ENCODE data around the gene SOAT2. TPM values are rescaled to one million over a fixed set of nuclear protein-coding genes. Genes with fewer than 3 reads are reported as not detected.

The SOAT2 gene
- total and polyA plus RNA-seq, 2 donors (not counting 1 experiment from before 2014, with no cell fraction given), result under 0.01 TPM; not detected in 1

DNA sequence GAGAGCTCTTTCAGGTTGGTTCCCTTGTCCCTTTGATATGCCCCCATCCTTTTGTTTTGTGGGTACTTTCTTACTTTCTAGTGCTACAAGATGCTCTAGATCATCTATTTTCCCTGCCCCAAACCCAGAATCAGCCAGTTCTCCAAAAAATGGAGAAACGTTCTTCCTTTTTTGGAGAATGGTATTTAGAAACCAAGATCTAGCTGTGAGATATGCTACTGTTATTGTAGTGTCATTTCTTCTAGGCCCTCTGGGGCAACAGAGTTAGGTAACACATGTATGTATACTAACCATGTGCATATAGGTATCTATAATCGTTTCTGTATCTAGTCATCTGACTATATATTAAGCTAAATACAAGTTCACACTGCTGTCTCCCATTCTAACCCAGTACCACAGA, 12.7 kb upstream of the SOAT2 start:
- Histone ChIP-seq H3K9me3 (ENCODE audit: control insufficient read depth, insufficient read depth, low read depth, low read length) (no peaks in the 10 kb centered on the region), H3K4me2 (ENCODE audit: extremely low read depth, insufficient read depth, low read length) (no peak overlapping the region), H3K9ac (ENCODE audit: insufficient read depth, low read length) (no peak overlapping the region), H3K36me3 (ENCODE audit: control insufficient read depth, insufficient read depth, low read length) (no peaks in the 10 kb centered on the region), H3K4me3 (replicated peaks in 1 of 4; ENCODE audit: control extremely low read depth in 1 of 4, insufficient read depth in 1 of 4, low read depth in 3 of 4, low read length in 4 of 4) (no peak overlapping the region), H4K20me1 (ENCODE audit: control insufficient read depth, extremely low read depth, insufficient read depth, low read length) (no peaks in the 10 kb centered on the region), H3K27ac (ENCODE audit: insufficient read depth, low read length) (no peak overlapping the region), H3K27me3 (ENCODE audit: control insufficient read depth, insufficient read depth, low read length) (no peaks in the 10 kb centered on the region), H3K79me2 (ENCODE audit: control insufficient read depth, insufficient read depth, low read length) (no peaks in the 10 kb centered on the region), H3K4me1 (ENCODE audit: control insufficient read depth, extremely low read depth, insufficient read depth, low read length) (peaks cover 3% of the 10 kb centered on the region), H2AFZ (ENCODE audit: low read length) (no peak overlapping the region)
- no peak for TF ChIP-seq EZH2 (IDR thresholded peaks at IDR 0.05; ENCODE audit: low read length, missing control alignments)
- TF ChIP-seq, protein P1, sequence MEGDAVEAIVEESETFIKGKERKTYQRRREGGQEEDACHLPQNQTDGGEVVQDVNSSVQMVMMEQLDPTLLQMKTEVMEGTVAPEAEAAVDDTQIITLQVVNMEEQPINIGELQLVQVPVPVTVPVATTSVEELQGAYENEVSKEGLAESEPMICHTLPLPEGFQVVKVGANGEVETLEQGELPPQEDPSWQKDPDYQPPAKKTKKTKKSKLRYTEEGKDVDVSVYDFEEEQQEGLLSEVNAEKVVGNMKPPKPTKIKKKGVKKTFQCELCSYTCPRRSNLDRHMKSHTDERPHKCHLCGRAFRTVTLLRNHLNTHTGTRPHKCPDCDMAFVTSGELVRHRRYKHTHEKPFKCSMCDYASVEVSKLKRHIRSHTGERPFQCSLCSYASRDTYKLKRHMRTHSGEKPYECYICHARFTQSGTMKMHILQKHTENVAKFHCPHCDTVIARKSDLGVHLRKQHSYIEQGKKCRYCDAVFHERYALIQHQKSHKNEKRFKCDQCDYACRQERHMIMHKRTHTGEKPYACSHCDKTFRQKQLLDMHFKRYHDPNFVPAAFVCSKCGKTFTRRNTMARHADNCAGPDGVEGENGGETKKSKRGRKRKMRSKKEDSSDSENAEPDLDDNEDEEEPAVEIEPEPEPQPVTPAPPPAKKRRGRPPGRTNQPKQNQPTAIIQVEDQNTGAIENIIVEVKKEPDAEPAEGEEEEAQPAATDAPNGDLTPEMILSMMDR (conservative IDR thresholded peaks at IDR 0.05 in 1 of 2, IDR thresholded peaks at IDR 0.05 in 1 of 2; ENCODE audit: low read depth in 1 of 2, low read length in 2 of 2), result no peak
- DNase-seq (ENCODE audit: low read depth in 2 of 2), result no peak

DNA sequence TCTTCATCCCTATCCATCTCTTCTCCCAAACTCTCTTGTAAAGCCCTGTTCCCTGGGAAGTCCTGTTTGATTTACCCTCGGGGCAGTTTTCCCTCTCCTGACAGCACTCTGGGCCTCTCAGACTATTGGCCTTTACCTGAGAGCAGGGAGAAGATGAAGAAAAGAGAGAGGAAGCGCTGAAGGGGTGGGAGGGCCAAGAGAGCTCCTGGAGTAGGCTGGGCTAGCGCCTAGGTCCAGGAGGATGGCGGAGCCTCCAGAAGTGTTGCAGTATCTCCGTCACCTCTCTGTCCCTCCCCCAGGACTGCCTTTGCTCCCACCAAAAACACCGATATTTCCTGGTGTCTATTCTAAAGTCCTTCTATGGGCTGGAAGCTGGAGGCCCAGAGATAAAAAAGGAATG, 11.5 kb upstream of the SOAT2 start:
- Histone ChIP-seq H3K4me2 (ENCODE audit: extremely low read depth, insufficient read depth, low read length) (no peak overlapping the region), H3K4me1 (ENCODE audit: control insufficient read depth, extremely low read depth, insufficient read depth, low read length) (peaks cover 5% of the 10 kb centered on the region), H3K27me3 (ENCODE audit: control insufficient read depth, insufficient read depth, low read length) (no peaks in the 10 kb centered on the region), H3K36me3 (ENCODE audit: control insufficient read depth, insufficient read depth, low read length) (no peaks in the 10 kb centered on the region), H4K20me1 (ENCODE audit: control insufficient read depth, extremely low read depth, insufficient read depth, low read length) (no peaks in the 10 kb centered on the region), H3K79me2 (ENCODE audit: control insufficient read depth, insufficient read depth, low read length) (peaks cover under 1% of the 10 kb centered on the region), H3K9me3 (ENCODE audit: control insufficient read depth, insufficient read depth, low read depth, low read length) (no peaks in the 10 kb centered on the region), H2AFZ (ENCODE audit: low read length) (no peak overlapping the region), H3K27ac (ENCODE audit: insufficient read depth, low read length) (no peak overlapping the region), H3K9ac (ENCODE audit: insufficient read depth, low read length) (no peak overlapping the region), H3K4me3 (replicated peaks in 1 of 4; ENCODE audit: control extremely low read depth in 1 of 4, insufficient read depth in 1 of 4, low read depth in 3 of 4, low read length in 4 of 4) (no peak overlapping the region)
- no peak for TF ChIP-seq EZH2 (IDR thresholded peaks at IDR 0.05; ENCODE audit: low read length, missing control alignments)
- TF ChIP-seq, protein P1 (conservative IDR thresholded peaks at IDR 0.05 in 1 of 2, IDR thresholded peaks at IDR 0.05 in 1 of 2; ENCODE audit: low read depth in 1 of 2, low read length in 2 of 2), result no peak
- no peak for DNase-seq (ENCODE audit: low read depth in 2 of 2)

DNA sequence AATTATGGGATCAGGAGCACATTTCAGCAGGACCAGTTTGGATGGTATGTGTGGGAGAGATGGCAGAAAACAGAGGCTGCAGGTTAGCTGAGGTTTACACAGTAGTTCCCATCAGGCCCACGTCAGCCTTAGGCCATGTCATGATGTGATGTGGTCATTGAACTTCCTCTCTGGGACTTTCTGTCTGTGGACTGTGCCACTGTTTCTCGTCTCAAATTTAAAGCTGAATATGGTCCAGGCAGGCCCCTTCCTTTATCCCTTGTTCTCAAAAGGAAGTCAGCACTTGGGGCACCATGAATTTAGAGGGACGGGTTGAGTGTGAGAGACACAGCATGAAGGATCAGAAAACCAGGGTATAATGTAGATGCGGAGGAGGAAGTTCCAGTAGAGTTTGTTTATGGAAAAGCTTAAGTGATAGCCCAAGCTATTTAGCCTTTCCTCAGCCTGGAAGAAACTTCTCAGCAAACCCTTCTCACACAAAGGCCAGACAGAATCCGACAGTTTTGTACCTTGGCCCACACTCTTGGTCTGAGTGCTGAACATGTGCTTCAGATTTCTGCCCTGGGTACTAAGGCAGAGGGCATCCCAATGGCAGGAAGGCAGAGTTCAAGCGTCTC, 9.4 kb upstream of the SOAT2 start:
- DNase-seq (ENCODE audit: low read depth in 2 of 2), result no peak
- TF ChIP-seq, protein P1 (conservative IDR thresholded peaks at IDR 0.05 in 1 of 2, IDR thresholded peaks at IDR 0.05 in 1 of 2; ENCODE audit: low read depth in 1 of 2, low read length in 2 of 2), result no peak
- no peak for TF ChIP-seq EZH2 (IDR thresholded peaks at IDR 0.05; ENCODE audit: low read length, missing control alignments)
- H2AFZ ChIP-seq (ENCODE audit: low read length), result peak overlapping the region; percentile 53

More for the DNA sequence above, 9.4 kb upstream of the SOAT2 start:
- Histone ChIP-seq H3K4me1 (ENCODE audit: control insufficient read depth, extremely low read depth, insufficient read depth, low read length) (peaks cover 8% of the 10 kb centered on the region), H4K20me1 (ENCODE audit: control insufficient read depth, extremely low read depth, insufficient read depth, low read length) (no peaks in the 10 kb centered on the region), H3K4me2 (ENCODE audit: extremely low read depth, insufficient read depth, low read length) (no peak overlapping the region), H3K27me3 (ENCODE audit: control insufficient read depth, insufficient read depth, low read length) (no peaks in the 10 kb centered on the region), H3K9me3 (ENCODE audit: control insufficient read depth, insufficient read depth, low read depth, low read length) (no peaks in the 10 kb centered on the region), H3K36me3 (ENCODE audit: control insufficient read depth, insufficient read depth, low read length) (no peaks in the 10 kb centered on the region), H3K4me3 (replicated peaks in 1 of 4; ENCODE audit: control extremely low read depth in 1 of 4, insufficient read depth in 1 of 4, low read depth in 3 of 4, low read length in 4 of 4) (no peak overlapping the region), H3K79me2 (ENCODE audit: control insufficient read depth, insufficient read depth, low read length) (peaks cover 2% of the 10 kb centered on the region), H3K27ac (ENCODE audit: insufficient read depth, low read length) (peak overlapping the region; percentile 23), H3K9ac (ENCODE audit: insufficient read depth, low read length) (no peak overlapping the region)
